Activated CD8-positive, alpha-beta T cell treated with anti-CD3 and anti-CD28 coated beads for 36 hours (primary cell): Measurements from ENCODE around the gene FAM78A. TPM values are rescaled to one million over a fixed set of nuclear protein-coding genes. Genes with fewer than 3 reads are reported as not detected.

Experiments used
- ATAC-seq: fragments of 200-7000 bp; cut with Tn5 transposase; one replicate; pipeline ENCODE4 v1.10.0; 2021; ENCODE audit warnings: mild to moderate bottlenecking, moderate library complexity
- CTCF ChIA-PET: fragments of 350-600 bp; sonication (Branson Sonifier 250); formaldehyde crosslinking; loops from one replicate; lab custom pipeline; 2021; ENCODE audit warnings: antibody characterized with exemption; lab: Charles Lee
- POLR2A ChIA-PET: fragments of 350-600 bp; sonication (Branson Sonifier 250); formaldehyde crosslinking; loops from one replicate; lab custom pipeline; 2021; ENCODE audit warnings: antibody characterized with exemption; lab: Charles Lee
- DNase-seq: peaks from one replicate; pipeline ENCODE4 v3.0.0-alpha.2; 2020
- H3K27ac Mint-ChIP-seq: one replicate; pipeline ENCODE4 v1.8.0; 2021; ENCODE audit warnings: mild to moderate bottlenecking, mixed read lengths
- H3K27me3 Mint-ChIP-seq: one replicate; pipeline ENCODE4 v1.8.0; 2021; ENCODE audit warnings: mixed read lengths
- H3K36me3 Mint-ChIP-seq: one replicate; pipeline ENCODE4 v1.8.0; 2021; ENCODE audit warnings: low read depth, mixed read lengths
- H3K4me1 Mint-ChIP-seq: one replicate; pipeline ENCODE4 v1.8.0; 2021; ENCODE audit warnings: low read depth, mixed read lengths
- H3K4me3 Mint-ChIP-seq: one replicate; pipeline ENCODE4 v1.8.0; 2021; ENCODE audit warnings: mild to moderate bottlenecking, moderate library complexity, mixed read lengths
- H3K9me3 Mint-ChIP-seq: one replicate; pipeline ENCODE4 v1.8.0; 2021; ENCODE audit warnings: mixed read lengths
- CTCF ChIP-seq: fragments of 200-600 bp; IDR thresholded peaks from one replicate; pipeline ENCODE4 v1.8.0; 2022; ENCODE audit warnings: antibody characterized with exemption, mild to moderate bottlenecking
- intact Hi-C: fragments of 100-400 bp; cut with micrococcal nuclease; formaldehyde crosslinking; loops from one replicate; pipeline ENCODE4 v1.10.0; 2022
- total RNA-seq, 2 experiments: library from RNA; stranded (reverse); gene quantifications; one replicate each; pipeline ENCODE4 v1.2.3, GENCODE V29; 2021

The FAM78A gene
- total RNA-seq, 2 experiments from 2014 or later = 36.2 to 39.8 TPM

GRCh38 chr9:131239161-131239975, 36.9 kb downstream of the FAM78A start:
- Mint-ChIP-seq H3K36me3 (peaks cover 5% of the 10 kb centered on the region), H3K27me3 (no peaks in the 10 kb centered on the region), H3K27ac (peak overlapping the region; percentile 70), H3K4me3 (no peak overlapping the region), H3K4me1 (peaks cover 30% of the 10 kb centered on the region), H3K9me3 (peaks cover 3% of the 10 kb centered on the region)
- DNase-seq (no peak), ATAC-seq (no peak)
- CTCF ChIA-PET = interaction anchor here (1.4 to 3.3 kb wide), 3 partner anchors 9 to 97 kb away, joined by 3 to 17 read pairs (median 6); no protein-coding TSS in a partner anchor
- no peak for TF ChIP-seq CTCF
- POLR2A ChIA-PET = interaction anchor here (0.9 to 6.5 kb wide), 8 partner anchors 11 to 179 kb away, joined by 3 to 74 read pairs (median 5); no protein-coding TSS in a partner anchor
- intact Hi-C loops = loop anchor here (5.0 kb wide), 1 partner anchor 33 kb away; no protein-coding TSS in a partner anchor

GRCh38 chr9:131238402-131239021, 37.8 kb downstream of the FAM78A start:
- ChIA-PET POLR2A (interaction anchor here (0.9 to 6.5 kb wide), 11 partner anchors 12 to 180 kb away, joined by 3 to 74 read pairs (median 4); no protein-coding TSS in a partner anchor), CTCF (interaction anchor here (1.4 to 3.3 kb wide), 5 partner anchors 10 to 98 kb away, joined by 3 to 17 read pairs (median 3); no protein-coding TSS in a partner anchor)
- intact Hi-C loops = loop anchor here (5.0 kb wide), 1 partner anchor 34 kb away; no protein-coding TSS in a partner anchor
- Mint-ChIP-seq H3K9me3 (peaks cover 3% of the 10 kb centered on the region), H3K4me1 (peaks cover 36% of the 10 kb centered on the region), H3K27me3 (no peaks in the 10 kb centered on the region), H3K4me3 (peak overlapping the region; percentile 73), H3K36me3 (peaks cover 9% of the 10 kb centered on the region), H3K27ac (peak overlapping the region; percentile 98)
- no peak for TF ChIP-seq CTCF
- ATAC-seq = peak; percentile 21
- DNase-seq = peak; percentile 41

- intact Hi-C loops = loop anchor here (5.0 kb wide), 1 partner anchor 34 kb away; no protein-coding TSS in a partner anchor
- peak; percentile 95 for ATAC-seq
These were observed 38.3 kb downstream of the FAM78A start for GRCh38 chr9:131237931-131238401.

GRCh38 chr9:131237291-131237690, 39.0 kb downstream of the FAM78A start:
- peaks cover 14% of the 10 kb centered on the region for H3K36me3 Mint-ChIP-seq
- ATAC-seq = no peak
- ChIA-PET CTCF (interaction anchor here (1.4 to 3.3 kb wide), 5 partner anchors 11 to 99 kb away, joined by 3 to 17 read pairs (median 4); no protein-coding TSS in a partner anchor), POLR2A (interaction anchor here (0.5 to 6.5 kb wide), 9 partner anchors 13 to 39 kb away, joined by 3 to 74 read pairs (median 3); partner anchors contain the start of gene FAM78A)
- intact Hi-C loops = loop anchor here (5.0 kb wide), 1 partner anchor 35 kb away; no protein-coding TSS in a partner anchor
- TF ChIP-seq CTCF = no peak
- H3K27me3 Mint-ChIP-seq = no peaks in the 10 kb centered on the region
- H3K27ac Mint-ChIP-seq = peak overlapping the region; percentile 98
- DNase-seq = no peak
- H3K4me1 Mint-ChIP-seq = peaks cover 39% of the 10 kb centered on the region
- peak overlapping the region; percentile 73 for H3K4me3 Mint-ChIP-seq
- no peaks in the 10 kb centered on the region for H3K9me3 Mint-ChIP-seq

More at GRCh38 chr9:131237931-131238401, 38.3 kb downstream of the FAM78A start:
- Mint-ChIP-seq H3K36me3 (peaks cover 11% of the 10 kb centered on the region), H3K9me3 (peaks cover 2% of the 10 kb centered on the region), H3K27me3 (no peaks in the 10 kb centered on the region), H3K4me1 (peaks cover 39% of the 10 kb centered on the region), H3K4me3 (peak overlapping the region; percentile 73), H3K27ac (peak overlapping the region; percentile 98)
- peak; percentile 96 for DNase-seq
- no peak for TF ChIP-seq CTCF
- POLR2A ChIA-PET = interaction anchor here (0.5 to 6.5 kb wide), 11 partner anchors 12 to 180 kb away, joined by 3 to 74 read pairs (median 4); partner anchors contain the start of gene FAM78A
- CTCF ChIA-PET = interaction anchor here (1.4 to 3.3 kb wide), 4 partner anchors 10 to 99 kb away, joined by 3 to 17 read pairs (median 4); no protein-coding TSS in a partner anchor
